K562 (cell line): Measurements from ENCODE around the gene BCAN. TPM values are rescaled to one million over a fixed set of nuclear protein-coding genes. Genes with fewer than 3 reads are reported as not detected.

Experiments
- CHD2 ChIP-seq: IDR thresholded peaks from 2 replicates; pipeline ENCODE4 v1.6.1; 2011; ENCODE audit warnings: low read depth, low read length
- DMBX1 ChIP-seq: fragments of 250-450 bp; sonication (Bioruptor Pico); IDR thresholded peaks from 2 replicates; pipeline ENCODE4 v1.8.0; 2022; ENCODE audit warnings: inconsistent platforms, mild to moderate bottlenecking, moderate library complexity, borderline replicate concordance
- NCOA4 ChIP-seq: fragments of 450-650 bp; IDR thresholded peaks from 2 replicates; pipeline ENCODE4 v1.6.1; 2018; ENCODE audit warnings: mild to moderate bottlenecking; ENCODE audit not compliant: partially characterized antibody
- NFIX ChIP-seq: fragments of 250-450 bp; sonication (Bioruptor Pico); IDR thresholded peaks from 2 replicates; pipeline ENCODE4 v1.4.0; 2020; ENCODE audit warnings: low read depth, mild to moderate bottlenecking, moderate library complexity
- OTX1 ChIP-seq: fragments of 450-650 bp; formaldehyde crosslinking; IDR thresholded peaks from 2 replicates; pipeline ENCODE4 v1.4.0; 2022; ENCODE audit warnings: mild to moderate bottlenecking
- PKNOX1 ChIP-seq: fragments of 450-650 bp; IDR thresholded peaks from 2 replicates; pipeline ENCODE4 v1.6.1; 2016
- PTRF ChIP-seq: fragments of 450-650 bp; IDR thresholded peaks from 2 replicates; pipeline ENCODE4 v1.6.1; 2016; ENCODE audit warnings: mild to moderate bottlenecking, missing genetic modification characterization, missing compliant biosample characterization
- RFX1 ChIP-seq: fragments of 450-650 bp; IDR thresholded peaks from 2 replicates; pipeline ENCODE4 v1.6.1; 2016; ENCODE audit warnings: mild to moderate bottlenecking, moderate library complexity
- ZFP30 ChIP-seq: fragments of 250-450 bp; sonication (Bioruptor Pico); IDR thresholded peaks from 2 replicates; pipeline ENCODE4 v1.8.0; 2022; ENCODE audit warnings: moderate library complexity, mild to moderate bottlenecking, inconsistent platforms, borderline replicate concordance
- ZMIZ1 ChIP-seq, 2 experiments: fragments of 150-350 bp in 1 of 2; IDR thresholded peaks; 2 replicates each; pipeline ENCODE4 v1.6.1; 2012 to 2016; ENCODE audit warnings: low read depth in 2 of 2, low read length in 2 of 2, mild to moderate bottlenecking in 1 of 2, moderate library complexity in 1 of 2
- polyA plus RNA-seq, 8 experiments: library from polyadenylated mRNA; depleted of rRNA in 4 of 8; stranded (reverse) in 5 of 8; unstranded in 3 of 8; fragments of >200 nt; fragmentation: Nextera tagmentation in 2 of 8; fragmentation: Illumina TruSeq in 1 of 8; extraction: Ambion mirVana in 2 of 8; extraction: Trizol in 1 of 8; gene quantifications; 2 replicates each; pipeline versions ENCODE4 v1.2.1 to v1.2.3, GENCODE V29; 2011 to 2014; ENCODE audit warnings: inconsistent platforms in 1 of 8, missing spikeins in 1 of 8
- total RNA-seq, 7 experiments: library from RNA; depleted of rRNA in 6 of 7; stranded (reverse); fragments of >200 nt in 6 of 7; fragmentation: Illumina TruSeq in 2 of 7; extraction: Trizol in 2 of 7; gene quantifications; 2 replicates each; pipeline versions ENCODE4 v1.2.1 to v1.2.3, GENCODE V29; 2011 to 2021; ENCODE audit warnings: low replicate concordance in 1 of 7

BCAN gene
- total and polyA plus RNA-seq, 9 of the 15 experiments (the other 6 are each of a cell fraction or from before 2014, with no cell fraction given) = 0.04 to 0.33 (median 0.14) TPM; not detected in 5

GRCh38 chr1:156697481-156697880, 55.6 kb downstream of the BCAN start (continued):
- TF ChIP-seq PTRF (tag) (no peak), OTX1 (CRISPR knock-in tag) (no peak), PKNOX1 (no peak), ZMIZ1 (IDR thresholded peaks at IDR 0.05; ENCODE audit: low read depth in 2 of 2, low read length in 2 of 2) (no peak), CHD2 (no peak), NFIX (CRISPR knock-in tag) (no peak), DMBX1 (CRISPR knock-in tag) (no peak), NCOA4 (no peak), RFX1 (no peak), ZFP30 (CRISPR knock-in tag) (no peak)
